Endothelial cell of umbilical vein (primary cell): ENCODE results near the gene PRKAB2. TPM values are rescaled to one million over a fixed set of nuclear protein-coding genes. Genes with fewer than 3 reads are reported as not detected.

ENCODE experiments used
- BruUV-seq: library from RNA; stranded (reverse); fragments of 400-500 nt; replicated peaks from 2 replicates; lab custom pipeline; 2021; lab: Mats Ljungman, UMichigan
- CTCF ChIA-PET: fragments of 300-600, 350-600 bp; sonication (Branson Sonifier 250); formaldehyde crosslinking; loops from one replicate; lab custom pipeline; 2021; ENCODE audit warnings: antibody characterized with exemption, inconsistent platforms; lab: Charles Lee
- POLR2A ChIA-PET: fragments of 300-600, 350-600 bp; sonication (Branson Sonifier 250); formaldehyde crosslinking; loops from one replicate; lab custom pipeline; 2021; ENCODE audit warnings: antibody characterized with exemption, inconsistent platforms; lab: Charles Lee
- DNase-seq: peaks from one replicate; pipeline ENCODE4 v3.0.0-alpha.2; 2011; ENCODE audit warnings: low read depth, low spot score
- FAIRE-seq: peaks from 2 replicates; lab custom pipeline; 2011; peaks lifted over from hg19 to GRCh38; lab: Jason Lieb, UNC
- H2AFZ ChIP-seq: 2 replicates; pipeline ENCODE4 v1.6.0; 2012; ENCODE audit warnings: low read depth, low read length, control low read depth, inconsistent platforms
- H3K27ac ChIP-seq: 2 replicates; pipeline ENCODE4 v1.5.1; 2011; ENCODE audit warnings: low read depth, mild to moderate bottlenecking, control low read depth, low read length, moderate library complexity; ENCODE audit not compliant: insufficient read depth
- H3K27me3 ChIP-seq, 2 experiments: 2 replicates each; pipeline versions ENCODE4 v1.6.0 to v1.6.1; 2011; ENCODE audit warnings: low read length in 2 of 2, mixed read lengths in 1 of 2; ENCODE audit not compliant: control insufficient read depth in 2 of 2, insufficient read depth in 2 of 2
- H3K36me3 ChIP-seq, 2 experiments: 2 replicates in 1 of 2; 3 replicates in 1 of 2; pipeline ENCODE4 v1.5.1; 2011; ENCODE audit warnings: low read length in 2 of 2, mild to moderate bottlenecking in 1 of 2, moderate library complexity in 1 of 2; ENCODE audit not compliant: control insufficient read depth in 2 of 2, insufficient read depth in 2 of 2; ENCODE audit errors: extremely low read depth in 1 of 2
- H3K4me1 ChIP-seq: 3 replicates; pipeline ENCODE4 v1.5.1; 2011; ENCODE audit warnings: mild to moderate bottlenecking, low read length; ENCODE audit not compliant: control insufficient read depth, insufficient read depth; ENCODE audit errors: extremely low read depth
- H3K4me2 ChIP-seq: 2 replicates; pipeline ENCODE4 v1.6.1; 2011; ENCODE audit warnings: low read length, control low read depth, mixed read lengths; ENCODE audit not compliant: insufficient read depth
- H3K4me3 ChIP-seq, 3 experiments: fragments of 200-600 bp in 1 of 3; sonication (generic), shearing (Covaris generic) in 1 of 3; replicated peaks in 1 of 3; 2 replicates each; pipeline ENCODE4 v1.5.1; 2011 to 2016; ENCODE audit warnings: control low read depth in 3 of 3, low read length in 3 of 3, mild to moderate bottlenecking in 2 of 3, inconsistent platforms in 1 of 3, low read depth in 1 of 3, moderate library complexity in 1 of 3; ENCODE audit not compliant: insufficient read depth in 1 of 3
- H3K79me2 ChIP-seq: 2 replicates; pipeline ENCODE4 v1.6.0; 2012; ENCODE audit warnings: low read length, inconsistent platforms; ENCODE audit not compliant: control insufficient read depth, insufficient read depth
- H3K9ac ChIP-seq: replicated peaks from 2 replicates; pipeline ENCODE3; 2011; ENCODE audit warnings: low read length, control low read depth; ENCODE audit not compliant: insufficient read depth; ENCODE audit errors: extremely low read depth
- H3K9me1 ChIP-seq: replicated peaks from 3 replicates; pipeline ENCODE4 v1.6.0; 2011; ENCODE audit warnings: mild to moderate bottlenecking, low read length; ENCODE audit not compliant: control insufficient read depth, insufficient read depth; ENCODE audit errors: extremely low read depth
- H3K9me3 ChIP-seq: replicated peaks from 2 replicates; pipeline ENCODE4 v1.5.1; 2012; ENCODE audit warnings: low read length, inconsistent platforms; ENCODE audit not compliant: control insufficient read depth, insufficient read depth
- H4K20me1 ChIP-seq: replicated peaks from 2 replicates; pipeline ENCODE3; 2011; ENCODE audit warnings: mild to moderate bottlenecking, low read length; ENCODE audit not compliant: control insufficient read depth, insufficient read depth; ENCODE audit errors: extremely low read depth
- EZH2 ChIP-seq: IDR thresholded peaks from 2 replicates; pipeline ENCODE4 v1.6.1; 2012; ENCODE audit warnings: borderline replicate concordance, low read depth, mild to moderate bottlenecking, moderate library complexity, low read length, inconsistent platforms; ENCODE audit not compliant: severe bottlenecking
- GATA2 ChIP-seq: IDR thresholded peaks from 2 replicates; pipeline ENCODE4 v1.7.0; 2011; ENCODE audit warnings: low read depth, mild to moderate bottlenecking, moderate library complexity, mixed read lengths, low read length; ENCODE audit not compliant: insufficient read length, insufficient read depth
- MYC ChIP-seq: IDR thresholded peaks from one replicate; pipeline ENCODE4 v1.6.1; 2011; ENCODE audit warnings: mild to moderate bottlenecking, low read depth, low read length
- POLR2A ChIP-seq: IDR thresholded peaks from 2 replicates; pipeline ENCODE4 v1.6.1; 2012; ENCODE audit warnings: low read depth, mild to moderate bottlenecking, control low read depth, low read length
- POLR2AphosphoS5 ChIP-seq: IDR thresholded peaks from 2 replicates; pipeline ENCODE4 v1.6.1; 2012; ENCODE audit warnings: low read depth, mild to moderate bottlenecking, control low read depth, low read length, moderate library complexity; ENCODE audit not compliant: insufficient read depth
- dilution Hi-C: fragments of 300-500 bp; cut with MboI; formaldehyde crosslinking; loops from one replicate; pipeline ENCODE4 v1.15.0; 2019; ENCODE audit warnings: low sequenced_read_pairs; ENCODE audit not compliant: extremely low pct_ligation_motif_present
- intact Hi-C: fragments of 100-400 bp; cut with micrococcal nuclease; formaldehyde crosslinking; loops from one replicate; pipeline ENCODE4 v1.10.0; 2022
- polyA plus RNA-seq, 4 experiments: library from polyadenylated mRNA; depleted of rRNA in 3 of 4; stranded (reverse) in 3 of 4; unstranded in 1 of 4; fragments of >200 nt; gene quantifications; 2 replicates each; pipeline versions ENCODE4 v1.2.1 to v1.2.3, GENCODE V29; 2011 to 2012; ENCODE audit warnings: missing spikeins in 1 of 4
- total RNA-seq: library from RNA; stranded (reverse); gene quantifications from 2 replicates; pipeline ENCODE4 v1.2.3, GENCODE V29; 2021
- TF ChIP-seq, protein P1 (sequence below), 2 donors: IDR thresholded peaks; 1 replicate in 1 of 2; 2 replicates in 1 of 2; pipeline ENCODE4 v1.5.1; 2011; ENCODE audit warnings: low read length in 2 of 2, mild to moderate bottlenecking in 2 of 2, moderate library complexity in 2 of 2, control low read depth in 1 of 2, inconsistent platforms in 1 of 2, low read depth in 1 of 2; ENCODE audit not compliant: insufficient read depth in 1 of 2; ENCODE audit errors: extremely low read depth in 1 of 2

The PRKAB2 gene
- total and polyA plus RNA-seq, 2 donors (not counting 3 experiments of a cell fraction or from before 2014, with no cell fraction given), result 6.2 to 7.4 TPM

DNA sequence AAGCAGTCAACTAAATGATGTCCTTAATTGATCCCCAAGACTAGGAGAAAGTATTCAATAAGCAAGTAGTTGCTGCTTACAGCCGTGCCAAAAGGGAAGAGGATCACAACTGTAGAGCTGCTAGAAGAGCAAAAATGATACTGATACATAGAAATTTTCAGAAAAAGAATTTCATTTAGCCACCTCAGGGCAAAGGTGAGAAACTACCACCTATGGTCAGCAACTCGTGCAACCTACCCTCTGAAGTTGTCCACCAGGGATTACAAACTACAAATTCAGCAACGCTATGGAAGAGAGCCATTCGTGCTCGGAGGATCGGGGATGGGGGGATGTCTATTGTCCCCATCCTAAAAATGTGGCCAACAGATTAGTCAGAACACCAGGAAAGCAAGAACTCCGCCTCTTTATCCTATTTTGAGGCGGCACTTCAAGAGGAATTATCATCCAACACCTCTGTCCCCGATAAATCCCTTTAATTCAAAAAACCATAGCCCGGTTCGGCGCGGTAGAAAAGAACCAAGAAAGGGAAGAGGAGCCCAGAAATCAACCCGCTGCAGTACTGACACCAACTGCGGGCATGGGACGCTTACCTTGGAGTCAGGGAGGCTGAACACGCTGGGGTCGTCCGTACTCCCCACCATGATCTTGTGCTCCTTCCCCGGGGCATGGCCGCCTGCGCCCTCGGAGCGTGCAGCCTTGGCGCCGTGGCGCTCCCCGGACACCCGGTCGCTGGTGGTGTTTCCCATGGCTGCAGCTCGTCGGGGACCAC lies 687 bp downstream of the PRKAB2 start:
- Histone ChIP-seq H3K9me1 (no peaks in the 10 kb centered on the region), H3K27me3 (no peaks in the 10 kb centered on the region), H2AFZ (peak overlapping the region; percentile 55), H3K9me3 (no peaks in the 10 kb centered on the region), H3K4me1 (peaks cover 12% of the 10 kb centered on the region), H3K4me3 (peak overlapping the region; percentile 54 to 94 (median 79)), H4K20me1 (no peaks in the 10 kb centered on the region), H3K27ac (peak overlapping the region; percentile 56), H3K79me2 (peaks cover 13% of the 10 kb centered on the region), H3K9ac (peak overlapping the region; percentile 55), H3K36me3 (no peaks in the 10 kb centered on the region), H3K4me2 (peak overlapping the region; percentile 69)
- POLR2A ChIA-PET, result interaction anchor here (0.6 kb wide), 1 partner anchor 87 kb away, joined by 3 read pairs; no protein-coding TSS in a partner anchor
- dilution Hi-C loops, result no loop called here
- BruUV-seq, result no TSS peak
- CTCF ChIA-PET, result interaction anchor here (3.7 kb wide), 1 partner anchor 71 kb away, joined by 63 read pairs; the partner anchor contains the start of gene CHD1L
- FAIRE-seq, result no peak
- intact Hi-C loops, result loop anchor here (1.0 to 5.0 kb wide), 7 partner anchors 54 to 426 kb away; partner anchors contain the start of genes BCL9, CHD1L and FMO5
- peak; percentile 39 for DNase-seq
- TF ChIP-seq GATA2 (no peak), EZH2 (no peak), POLR2A (no peak), POLR2AphosphoS5 (no peak), MYC (no peak)
- TF ChIP-seq, protein P1, sequence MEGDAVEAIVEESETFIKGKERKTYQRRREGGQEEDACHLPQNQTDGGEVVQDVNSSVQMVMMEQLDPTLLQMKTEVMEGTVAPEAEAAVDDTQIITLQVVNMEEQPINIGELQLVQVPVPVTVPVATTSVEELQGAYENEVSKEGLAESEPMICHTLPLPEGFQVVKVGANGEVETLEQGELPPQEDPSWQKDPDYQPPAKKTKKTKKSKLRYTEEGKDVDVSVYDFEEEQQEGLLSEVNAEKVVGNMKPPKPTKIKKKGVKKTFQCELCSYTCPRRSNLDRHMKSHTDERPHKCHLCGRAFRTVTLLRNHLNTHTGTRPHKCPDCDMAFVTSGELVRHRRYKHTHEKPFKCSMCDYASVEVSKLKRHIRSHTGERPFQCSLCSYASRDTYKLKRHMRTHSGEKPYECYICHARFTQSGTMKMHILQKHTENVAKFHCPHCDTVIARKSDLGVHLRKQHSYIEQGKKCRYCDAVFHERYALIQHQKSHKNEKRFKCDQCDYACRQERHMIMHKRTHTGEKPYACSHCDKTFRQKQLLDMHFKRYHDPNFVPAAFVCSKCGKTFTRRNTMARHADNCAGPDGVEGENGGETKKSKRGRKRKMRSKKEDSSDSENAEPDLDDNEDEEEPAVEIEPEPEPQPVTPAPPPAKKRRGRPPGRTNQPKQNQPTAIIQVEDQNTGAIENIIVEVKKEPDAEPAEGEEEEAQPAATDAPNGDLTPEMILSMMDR (IDR thresholded peaks at IDR 0.05; ENCODE audit: extremely low read depth in 1 of 2, insufficient read depth in 1 of 2, low read depth in 1 of 2, low read length in 2 of 2), result no peak
